IMR-90 (cell line): ENCODE results near the gene CRYM. TPM values are rescaled to one million over a fixed set of nuclear protein-coding genes. Genes with fewer than 3 reads are reported as not detected.
"Not testable (repeated sequence)": the region's sequence is repeated elsewhere in the genome, so short reads cannot be mapped to it uniquely, and the experiment has no call there.

Source experiments
- ATAC-seq: fragments of 200-7000 bp; cut with Tn5 transposase; 2 replicates; pipeline ENCODE4 v1.9.1; 2020; ENCODE audit warnings: low read depth, mild to moderate bottlenecking, moderate library complexity
- BruUV-seq: library from RNA; stranded (reverse); fragments of 400-500 nt; replicated peaks from 2 replicates; lab custom pipeline; 2021; lab: Mats Ljungman, UMichigan
- CTCF ChIA-PET: fragments of 300-600 bp; formaldehyde crosslinking; extraction: SDS; loops from one replicate; lab custom pipeline; 2021; ENCODE audit warnings: antibody characterized with exemption; lab: Yijun Ruan, JAX
- POLR2A ChIA-PET: fragments of 300-600 bp; sonication (Branson Sonifier 250); formaldehyde crosslinking; loops from one replicate; lab custom pipeline; 2022; ENCODE audit warnings: antibody characterized with exemption; ENCODE audit not compliant: unreplicated experiment; lab: Charles Lee
- DNase-seq: peaks from one replicate; pipeline ENCODE4 v3.0.0; 2013
- H2AFZ ChIP-seq: replicated peaks from 2 replicates; pipeline ENCODE3; 2013; ENCODE audit warnings: low read length, mild to moderate bottlenecking; ENCODE audit not compliant: poor library complexity
- H2AK5ac ChIP-seq: 2 replicates; pipeline ENCODE4 v1.6.1; 2013; ENCODE audit warnings: low read depth, low read length, inconsistent platforms
- H2AK9ac ChIP-seq: replicated peaks from 2 replicates; pipeline ENCODE3; 2013; ENCODE audit warnings: mild to moderate bottlenecking, low read depth, low read length, moderate library complexity; ENCODE audit not compliant: poor library complexity
- H2BK120ac ChIP-seq: 2 replicates; pipeline ENCODE4 v1.6.1; 2013; ENCODE audit warnings: low read depth, low read length, inconsistent platforms
- H2BK15ac ChIP-seq: 3 replicates; pipeline ENCODE4 v1.6.1; 2013; ENCODE audit warnings: low read depth, low read length, inconsistent platforms
- H2BK20ac ChIP-seq: 2 replicates; pipeline ENCODE4 v1.6.1; 2013; ENCODE audit warnings: low read depth, mild to moderate bottlenecking, inconsistent platforms, low read length, moderate library complexity
- H2BK5ac ChIP-seq: 2 replicates; pipeline ENCODE4 v1.6.1; 2013; ENCODE audit warnings: mild to moderate bottlenecking, low read depth, low read length, inconsistent platforms; ENCODE audit not compliant: poor library complexity, severe bottlenecking
- H3K14ac ChIP-seq: replicated peaks from 2 replicates; pipeline ENCODE4 v1.6.1; 2013; ENCODE audit warnings: low read depth, low read length, inconsistent platforms
- H3K18ac ChIP-seq: 2 replicates; pipeline ENCODE4 v1.6.1; 2013; ENCODE audit warnings: low read depth, low read length, control low read depth
- H3K23ac ChIP-seq: 2 replicates; pipeline ENCODE4 v1.6.1; 2013; ENCODE audit warnings: low read depth, low read length, inconsistent platforms
- H3K27ac ChIP-seq: 2 replicates; pipeline ENCODE4 v1.5.1; 2013; ENCODE audit warnings: mild to moderate bottlenecking, control low read depth, low read length; ENCODE audit not compliant: insufficient read depth
- H3K27me3 ChIP-seq: 2 replicates; pipeline ENCODE4 v1.6.1; 2013; ENCODE audit warnings: low read length; ENCODE audit not compliant: control insufficient read depth, insufficient read depth
- H3K36me3 ChIP-seq: 2 replicates; pipeline ENCODE4 v1.6.1; 2013; ENCODE audit warnings: low read length, mixed read lengths; ENCODE audit not compliant: control insufficient read depth, insufficient read depth
- H3K4ac ChIP-seq: 2 replicates; pipeline ENCODE4 v1.6.1; 2013; ENCODE audit warnings: low read depth, low read length, inconsistent platforms
- H3K4me1 ChIP-seq: 2 replicates; pipeline ENCODE4 v1.6.1; 2013; ENCODE audit warnings: low read length, mixed read lengths; ENCODE audit not compliant: control insufficient read depth, insufficient read depth
- H3K4me2 ChIP-seq: 2 replicates; pipeline ENCODE4 v1.6.1; 2013; ENCODE audit warnings: low read depth, mild to moderate bottlenecking, control low read depth, low read length, moderate library complexity
- H3K4me3 ChIP-seq: 2 replicates; pipeline ENCODE4 v1.5.1; 2013; ENCODE audit warnings: low read depth, mild to moderate bottlenecking, control low read depth, low read length, moderate library complexity; ENCODE audit not compliant: insufficient read depth
- H3K56ac ChIP-seq: 2 replicates; pipeline ENCODE4 v1.6.1; 2013; ENCODE audit warnings: low read length, inconsistent platforms; ENCODE audit not compliant: insufficient read depth; ENCODE audit errors: extremely low read depth
- H3K79me1 ChIP-seq, 2 experiments: 2 replicates each; pipeline ENCODE4 v1.6.1; 2013; ENCODE audit warnings: low read length in 2 of 2, inconsistent platforms in 1 of 2, low read depth in 1 of 2
- H3K9ac ChIP-seq: 2 replicates; pipeline ENCODE4 v1.6.1; 2013; ENCODE audit warnings: low read depth, low read length, control low read depth
- H3K9me1 ChIP-seq: 2 replicates; pipeline ENCODE4 v1.6.1; 2013; ENCODE audit warnings: low read length, inconsistent platforms; ENCODE audit not compliant: insufficient read depth
- H3K9me3 ChIP-seq: 2 replicates; pipeline ENCODE4 v1.6.1; 2013; ENCODE audit warnings: low read length; ENCODE audit not compliant: control insufficient read depth, insufficient read depth
- H4K20me1 ChIP-seq: 2 replicates; pipeline ENCODE4 v1.6.1; 2013; ENCODE audit warnings: low read length, inconsistent platforms; ENCODE audit not compliant: insufficient read depth
- H4K5ac ChIP-seq: 2 replicates; pipeline ENCODE4 v1.6.1; 2013; ENCODE audit warnings: mild to moderate bottlenecking, low read depth, low read length, control low read depth
- H4K8ac ChIP-seq, 2 experiments: 2 replicates each; pipeline ENCODE4 v1.6.1; 2013; ENCODE audit warnings: low read depth in 2 of 2, low read length in 2 of 2, control low read depth in 1 of 2, inconsistent platforms in 1 of 2
- H4K91ac ChIP-seq: 2 replicates; pipeline ENCODE4 v1.6.1; 2013; ENCODE audit warnings: low read depth, low read length, inconsistent platforms; ENCODE audit not compliant: insufficient read depth
- NFE2L2 ChIP-seq: fragments of 150-350 bp; IDR thresholded peaks from 2 replicates; pipeline ENCODE4 v1.6.1; 2016; ENCODE audit warnings: low read depth, mild to moderate bottlenecking, low read length
- WGBS, 2 experiments: methylation state at CpG; one replicate each; pipeline versions ENCODE4 v1.1.5 to v1.1.7; 2013; ENCODE audit warnings: missing lambda C conversion rate in 2 of 2; ENCODE audit not compliant: insufficient read length in 1 of 2; ENCODE audit errors: extremely low coverage in 2 of 2; 5-methylcytosine and 5-hydroxymethylcytosine counted together
- dilution Hi-C: fragments of 300-500 bp; cut with HindIII; formaldehyde crosslinking; loops from one replicate; pipeline ENCODE4 v1.14.3; 2018; ENCODE audit warnings: low sequenced_read_pairs; ENCODE audit not compliant: unreplicated experiment
- in situ Hi-C: fragments of 300-500 bp; cut with MboI; formaldehyde crosslinking; loops from 3 replicates; pipeline ENCODE4 v1.14.3; 2019; ENCODE audit warnings: low sequenced_read_pairs, inconsistent platforms, mixed read lengths
- intact Hi-C: fragments of 100-400 bp; cut with micrococcal nuclease; formaldehyde crosslinking; loops from 2 replicates; pipeline ENCODE4 v1.10.0; 2022
- polyA plus RNA-seq, 3 experiments: library from polyadenylated mRNA; depleted of rRNA; stranded (reverse); fragments of >200 nt; gene quantifications; 2 replicates each; pipeline ENCODE4 v1.2.3, GENCODE V29; 2012; ENCODE audit warnings: low replicate concordance in 1 of 3
- total RNA-seq: library from RNA; depleted of rRNA; stranded (reverse); fragments of >200 nt; gene quantifications from 2 replicates; pipeline ENCODE4 v1.2.3, GENCODE V29; 2012

CRYM gene
- total and polyA plus RNA-seq, 2 of the 4 experiments (the other 2 are of a cell fraction): not detected

DNA sequence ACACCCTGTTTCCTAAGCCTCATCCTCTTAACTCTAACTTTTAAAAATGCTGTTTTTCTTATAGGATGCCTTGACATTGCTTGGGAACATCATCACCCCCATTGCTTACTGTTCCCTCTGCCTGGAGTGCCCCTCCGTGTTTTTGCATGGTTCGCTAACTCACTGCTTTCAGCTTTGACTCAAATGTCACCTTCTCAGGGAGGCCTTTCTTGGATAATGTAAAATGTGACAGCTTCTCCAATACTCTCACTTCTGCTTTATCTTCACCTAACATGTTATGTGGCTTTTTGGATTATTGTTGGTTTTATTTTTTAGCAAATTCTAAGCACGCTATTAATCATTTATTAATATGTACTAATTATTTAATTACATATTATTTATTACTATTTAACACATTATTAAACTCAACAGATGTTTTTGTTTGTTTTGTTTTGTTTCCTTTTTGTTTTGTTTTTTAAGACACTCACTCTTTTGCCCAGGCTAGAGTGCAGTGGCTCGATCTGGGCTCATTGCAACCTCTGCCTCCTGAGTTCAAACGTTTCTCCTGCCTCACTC is 3.8 kb downstream of the CRYM start:
- BruUV-seq: no TSS peak
- dilution Hi-C loops: no loop called here

DNA sequence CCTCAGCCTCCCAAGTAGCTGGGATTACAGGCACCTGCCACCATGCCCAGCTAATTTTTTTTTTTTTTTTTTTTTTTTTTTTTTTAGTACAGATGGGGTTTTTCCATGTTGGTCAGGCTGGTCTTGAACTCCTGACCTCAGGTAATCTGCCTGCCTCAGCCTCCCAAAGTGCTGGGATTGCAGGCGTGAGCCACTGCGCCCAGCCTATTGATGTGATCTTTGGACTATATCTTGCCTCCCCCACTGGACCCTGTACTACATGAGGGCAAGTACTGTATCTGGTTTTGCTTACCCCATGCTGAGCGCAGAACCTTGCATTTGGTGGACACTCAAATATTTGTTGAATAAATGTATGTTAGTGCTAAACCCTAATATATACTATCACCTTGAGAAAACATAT is 5.3 kb downstream of the CRYM start:
- H2BK5ac ChIP-seq, H2AK9ac ChIP-seq, H3K36me3 ChIP-seq, H2BK15ac ChIP-seq, intact Hi-C loops, H3K9me3 ChIP-seq, H3K4me3 ChIP-seq, H3K4ac ChIP-seq, ATAC-seq, H2BK20ac ChIP-seq, POLR2A ChIA-PET, H3K27ac ChIP-seq, H3K79me1 ChIP-seq, H3K23ac ChIP-seq, H3K14ac ChIP-seq, H3K4me1 ChIP-seq, CTCF ChIA-PET, BruUV-seq, in situ Hi-C loops, dilution Hi-C loops, H4K20me1 ChIP-seq, H4K8ac ChIP-seq, H3K4me2 ChIP-seq, H4K91ac ChIP-seq, H2BK120ac ChIP-seq, H2AFZ ChIP-seq, H4K5ac ChIP-seq, H2AK5ac ChIP-seq, H3K9ac ChIP-seq, DNase-seq, H3K9me1 ChIP-seq, H3K18ac ChIP-seq, H3K56ac ChIP-seq: not testable (repeated sequence)
- no CpG with 5 or more reads among the region's 3 CpGs for WGBS, 2 experiments
- peaks cover 44% of the 10 kb centered on the region for H3K27me3 ChIP-seq

More for the DNA sequence above, 3.8 kb downstream of the CRYM start:
- H2AK5ac ChIP-seq: no peak overlapping the region
- H3K9me1 ChIP-seq: no peaks in the 10 kb centered on the region
- no peak overlapping the region for H3K56ac ChIP-seq
- no peak overlapping the region for H2BK20ac ChIP-seq
- H2BK15ac ChIP-seq: no peak overlapping the region
- peaks cover 57% of the 10 kb centered on the region for H3K27me3 ChIP-seq
- no peak for TF ChIP-seq NFE2L2
- H3K4ac ChIP-seq: no peak overlapping the region
- no peaks in the 10 kb centered on the region for H3K4me1 ChIP-seq
- no peak overlapping the region for H2AFZ ChIP-seq
- H4K20me1 ChIP-seq: 0 out of 2 replicates have a peak, but pooled peaks cover 3% of the 10 kb centered on the region
- H3K79me1 ChIP-seq: no peaks in the 10 kb centered on the region
- H3K4me3 ChIP-seq: no peak overlapping the region
- no peak overlapping the region for H2BK120ac ChIP-seq
- CTCF ChIA-PET: interaction anchor here (0.8 to 1.3 kb wide), 2 partner anchors 27 to 86 kb away, joined by 3 to 5 read pairs; no protein-coding TSS in a partner anchor
- intact Hi-C loops (no loop called here), in situ Hi-C loops (no loop called here)
- H3K18ac ChIP-seq: no peak overlapping the region
- H4K8ac ChIP-seq: no peak overlapping the region
- H3K9me3 ChIP-seq: peaks cover 3% of the 10 kb centered on the region; the same call in 1 of the 2 replicates
- H3K27ac ChIP-seq: no peak overlapping the region
- no peak overlapping the region for H3K4me2 ChIP-seq
- H3K23ac ChIP-seq: no peak overlapping the region
- no peak overlapping the region for H2AK9ac ChIP-seq
- H4K5ac ChIP-seq: no peak overlapping the region
- POLR2A ChIA-PET: no interaction called here
- WGBS, 2 experiments: 14% methylated on average over 1 of the region's 5 CpGs; no CpG with 5 or more reads in 1 of the 2 experiments
- H3K14ac ChIP-seq: no peak overlapping the region
- no peak overlapping the region for H4K91ac ChIP-seq
- no peak for DNase-seq
- no peak overlapping the region for H2BK5ac ChIP-seq
- no peak for ATAC-seq
- H3K36me3 ChIP-seq: no peaks in the 10 kb centered on the region
- H3K9ac ChIP-seq: no peak overlapping the region
